PC-3 (cell line): ENCODE measurements around the gene ATP8A1. TPM values are rescaled to one million over a fixed set of nuclear protein-coding genes. Genes with fewer than 3 reads are reported as not detected.

Experiments used
- ATAC-seq: fragments of 200-7000 bp; cut with Tn5 transposase; 2 replicates; pipeline ENCODE4 v1.9.1; 2020; ENCODE audit warnings: mild to moderate bottlenecking, moderate library complexity
- BruUV-seq: library from RNA; stranded (reverse); fragments of 400-500 nt; replicated peaks from 2 replicates; lab custom pipeline; 2021; lab: Mats Ljungman, UMichigan
- CTCF ChIA-PET: fragments of 300-600 bp; sonication (Branson Sonifier 250); formaldehyde crosslinking; loops from one replicate; lab custom pipeline; 2022; ENCODE audit warnings: antibody characterized with exemption; lab: Charles Lee
- POLR2A ChIA-PET: fragments of 300-600 bp; sonication (Branson Sonifier 250); formaldehyde crosslinking; loops from one replicate; lab custom pipeline; 2022; ENCODE audit warnings: antibody characterized with exemption; ENCODE audit not compliant: unreplicated experiment; lab: Charles Lee
- DNase-seq: peaks from one replicate; pipeline ENCODE4 v3.0.0-alpha.2; 2015
- H2AFZ ChIP-seq: fragments of 300-600 bp; sonication (generic); 2 replicates; pipeline ENCODE4 v1.6.0; 2016; ENCODE audit warnings: antibody characterized with exemption, low read length
- H3F3A ChIP-seq: fragments of 300-600 bp; sonication (generic); one replicate; pipeline ENCODE4 v1.6.0; 2017; ENCODE audit warnings: antibody characterized with exemption, low read length, control low read depth, mild to moderate bottlenecking; ENCODE audit not compliant: unreplicated experiment
- H3K27ac ChIP-seq: fragments of 300-600 bp; sonication (generic); 2 replicates; pipeline ENCODE4 v1.5.1; 2016; ENCODE audit warnings: mild to moderate bottlenecking, low read length
- H3K27me3 ChIP-seq: fragments of 300-600 bp; sonication (generic); 2 replicates; pipeline ENCODE4 v1.6.1; 2016; ENCODE audit warnings: low read length, mixed read lengths
- H3K36me3 ChIP-seq: fragments of 300-600 bp; sonication (generic); 2 replicates; pipeline ENCODE4 v1.6.1; 2016; ENCODE audit warnings: low read depth, mixed run types, low read length, mixed read lengths
- H3K4me1 ChIP-seq: fragments of 300-600 bp; sonication (generic); 2 replicates; pipeline ENCODE4 v1.5.1; 2016; ENCODE audit warnings: low read length; ENCODE audit not compliant: insufficient read depth
- H3K4me2 ChIP-seq: fragments of 300-600 bp; sonication (generic); 2 replicates; pipeline ENCODE4 v1.6.0; 2016; ENCODE audit warnings: low read length
- H3K4me3 ChIP-seq: fragments of 300-600 bp; sonication (generic); 2 replicates; pipeline ENCODE4 v1.5.1; 2016; ENCODE audit warnings: mild to moderate bottlenecking, low read length, mixed read lengths
- H3K79me2 ChIP-seq: fragments of 300-600 bp; sonication (generic); 2 replicates; pipeline ENCODE4 v1.6.1; 2017; ENCODE audit warnings: low read length, mixed read lengths
- H3K9ac ChIP-seq: fragments of 300-600 bp; sonication (generic); 2 replicates; pipeline ENCODE4 v1.6.0; 2016; ENCODE audit warnings: mild to moderate bottlenecking, low read length
- H3K9me2 ChIP-seq: fragments of 300-600 bp; sonication (generic); replicated peaks from 2 replicates; pipeline ENCODE4 v1.6.1; 2016; ENCODE audit warnings: mixed run types, low read length, mixed read lengths
- H3K9me3 ChIP-seq: fragments of 300-600 bp; sonication (generic); 2 replicates; pipeline ENCODE4 v1.6.1; 2016; ENCODE audit warnings: low read length, mixed read lengths
- H4K20me1 ChIP-seq: fragments of 300-600 bp; sonication (generic); 2 replicates; pipeline ENCODE4 v1.6.1; 2016; ENCODE audit warnings: low read length, mixed read lengths
- CTCF ChIP-seq: fragments of 300-600 bp; sonication (generic); conservative IDR thresholded peaks from 2 replicates; pipeline ENCODE4 v1.5.1; 2017; ENCODE audit warnings: antibody characterized with exemption, low read depth, mild to moderate bottlenecking, low read length
- EZH2 ChIP-seq: fragments of 300-600 bp; sonication (generic); IDR thresholded peaks from one replicate; pipeline ENCODE4 v1.6.1; 2017; ENCODE audit warnings: antibody characterized with exemption, mild to moderate bottlenecking, low read length; ENCODE audit not compliant: unreplicated experiment
- EZH2phosphoT487 ChIP-seq: fragments of 300-600 bp; sonication (generic); IDR thresholded peaks from 2 replicates; pipeline ENCODE4 v1.6.1; 2018; ENCODE audit warnings: mild to moderate bottlenecking, antibody characterized with exemption, low read length, borderline replicate concordance
- intact Hi-C: fragments of 100-400 bp; cut with micrococcal nuclease; formaldehyde crosslinking; loops from 2 replicates; pipeline ENCODE4 v1.9.0; 2023
- total RNA-seq: library from RNA; depleted of rRNA; stranded (reverse); fragments of >200 nt; gene quantifications from 2 replicates; pipeline ENCODE4 v1.2.3, GENCODE V29; 2014

The ATP8A1 gene
- total RNA-seq, 1 experiment from 2014 or later = 3.9 TPM

- BruUV-seq = no TSS peak
- CTCF ChIA-PET = no interaction called here
- ATAC-seq = no peak
Observed at GRCh38 chr4:42533042-42533441, 123.9 kb downstream of the ATP8A1 start.

GRCh38 chr4:42531341-42532030, 125.4 kb downstream of the ATP8A1 start:
- H3K9ac ChIP-seq = no peak overlapping the region
- no TSS peak for BruUV-seq
- TF ChIP-seq EZH2phosphoT487 (no peak), CTCF (no peak), EZH2 (no peak)
- no peak overlapping the region for H3K4me2 ChIP-seq
- ChIA-PET POLR2A (no interaction called here), CTCF (no interaction called here)
- no peaks in the 10 kb centered on the region for H3K79me2 ChIP-seq
- H3F3A ChIP-seq = no peaks in the 10 kb centered on the region
- no peaks in the 10 kb centered on the region for H3K27me3 ChIP-seq
- DNase-seq (no peak), ATAC-seq (no peak)
- no peak overlapping the region for H3K4me3 ChIP-seq
- no peaks in the 10 kb centered on the region for H3K36me3 ChIP-seq
- no peak overlapping the region for H2AFZ ChIP-seq
- no peak overlapping the region for H3K27ac ChIP-seq
- H3K9me2 ChIP-seq = no peaks in the 10 kb centered on the region
- no peaks in the 10 kb centered on the region for H3K4me1 ChIP-seq
- no peaks in the 10 kb centered on the region for H3K9me3 ChIP-seq
- intact Hi-C loops = no loop called here
- H4K20me1 ChIP-seq = no peaks in the 10 kb centered on the region

More at GRCh38 chr4:42533042-42533441, 123.9 kb downstream of the ATP8A1 start:
- H3K9me3 ChIP-seq = no peaks in the 10 kb centered on the region
- POLR2A ChIA-PET = no interaction called here
- H3K9ac ChIP-seq = no peak overlapping the region
- H3K4me3 ChIP-seq = no peak overlapping the region
- intact Hi-C loops = no loop called here
- no peaks in the 10 kb centered on the region for H3K27me3 ChIP-seq
- DNase-seq = no peak
- TF ChIP-seq EZH2phosphoT487 (no peak), EZH2 (no peak), CTCF (no peak)
- no peak overlapping the region for H2AFZ ChIP-seq
- no peaks in the 10 kb centered on the region for H3K4me1 ChIP-seq
- no peaks in the 10 kb centered on the region for H3F3A ChIP-seq
- no peak overlapping the region for H3K27ac ChIP-seq
- no peak overlapping the region for H3K4me2 ChIP-seq
- no peaks in the 10 kb centered on the region for H3K9me2 ChIP-seq
- H3K36me3 ChIP-seq = no peaks in the 10 kb centered on the region
- no peaks in the 10 kb centered on the region for H3K79me2 ChIP-seq
- H4K20me1 ChIP-seq = no peaks in the 10 kb centered on the region

- intact Hi-C loops = no loop called here
- POLR2A ChIA-PET = no interaction called here
- TF ChIP-seq CTCF = no peak
- no peak for TF ChIP-seq EZH2phosphoT487
- no peak for TF ChIP-seq EZH2
- no peak overlapping the region for H3K4me3 ChIP-seq
- DNase-seq = no peak
- no peaks in the 10 kb centered on the region for H4K20me1 ChIP-seq
- BruUV-seq = no TSS peak
- no peak overlapping the region for H3K4me2 ChIP-seq
- no peaks in the 10 kb centered on the region for H3K27me3 ChIP-seq
- H3K9me2 ChIP-seq = no peaks in the 10 kb centered on the region
- H3K4me1 ChIP-seq = no peaks in the 10 kb centered on the region
- H3K79me2 ChIP-seq = no peaks in the 10 kb centered on the region
- no peak overlapping the region for H3K9ac ChIP-seq
- H2AFZ ChIP-seq = no peak overlapping the region
- no peaks in the 10 kb centered on the region for H3K36me3 ChIP-seq
- no peaks in the 10 kb centered on the region for H3K9me3 ChIP-seq
- CTCF ChIA-PET = no interaction called here
- H3F3A ChIP-seq = no peaks in the 10 kb centered on the region
- no peak for ATAC-seq
- no peak overlapping the region for H3K27ac ChIP-seq
Observed at GRCh38 chr4:42523066-42523718, 133.7 kb downstream of the ATP8A1 start.
